ENCODE results near the gene SLC45A1.

SLC45A1 gene

GRCh38 chr1:8285965-8286364 lies 31.9 kb upstream of the SLC45A1 start:
- TF ChIP-seq POLR2AphosphoS5 (IDR thresholded peaks at IDR 0.05; ENCODE audit: low read depth, low read length) (no peak), FOXP2 (optimal IDR thresholded peaks at IDR 0.05; ENCODE audit: borderline replicate concordance, extremely low read depth, extremely low read length, insufficient read depth) (no peak), REST (IDR thresholded peaks at IDR 0.05; ENCODE audit: insufficient read depth in 1 of 2, low read depth in 2 of 2, low read length in 2 of 2) (no peak)

- no peak for TF ChIP-seq POLR2AphosphoS5 (IDR thresholded peaks at IDR 0.05; ENCODE audit: low read depth, low read length)
- no peak for TF ChIP-seq TAF1 (IDR thresholded peaks at IDR 0.05; ENCODE audit: borderline replicate concordance, insufficient read depth, low read length)
- TF ChIP-seq FOXP2 (optimal IDR thresholded peaks at IDR 0.05; ENCODE audit: borderline replicate concordance, extremely low read depth, extremely low read length, insufficient read depth) = no peak
- no peak for TF ChIP-seq SIN3A (IDR thresholded peaks at IDR 0.05; ENCODE audit: borderline replicate concordance, insufficient read depth, low read length)
- no peak for TF ChIP-seq REST (IDR thresholded peaks at IDR 0.05; ENCODE audit: insufficient read depth in 1 of 2, low read depth in 2 of 2, low read length in 2 of 2)
Measured at GRCh38 chr1:8293118-8293517, 24.8 kb upstream of the SLC45A1 start.

DNA sequence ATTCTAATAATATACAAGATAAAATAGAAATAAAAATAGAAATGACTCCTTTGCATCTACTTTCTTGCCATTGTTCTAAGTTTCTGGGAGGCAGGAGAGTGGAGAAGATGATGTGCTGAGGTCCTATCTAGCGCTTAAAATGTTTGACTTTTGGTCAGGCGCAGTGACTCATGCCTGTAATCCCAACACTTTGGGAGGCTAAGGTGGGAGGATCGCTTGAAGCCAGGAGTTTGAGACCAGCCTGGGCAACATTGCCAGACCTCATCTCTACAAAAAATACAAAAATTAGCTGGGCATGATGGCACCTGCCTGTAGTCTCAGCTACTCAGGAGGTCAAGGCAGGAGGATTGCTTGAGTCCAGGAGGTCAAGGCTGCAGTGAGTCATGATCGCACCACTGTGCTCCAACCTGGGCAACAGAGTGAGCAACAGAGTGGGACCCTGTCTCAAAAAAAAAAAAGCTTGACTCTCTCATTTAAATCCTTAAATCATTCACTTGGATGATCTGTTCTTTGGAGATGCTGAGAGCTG lies 24.2 kb upstream of the SLC45A1 start:
- no peak for TF ChIP-seq TAF1 (IDR thresholded peaks at IDR 0.05; ENCODE audit: borderline replicate concordance, insufficient read depth, low read length)
- TF ChIP-seq REST (IDR thresholded peaks at IDR 0.05; ENCODE audit: insufficient read depth in 1 of 2, low read depth in 2 of 2, low read length in 2 of 2) = no peak
- no peak for TF ChIP-seq FOXP2 (optimal IDR thresholded peaks at IDR 0.05; ENCODE audit: borderline replicate concordance, extremely low read depth, extremely low read length, insufficient read depth)
- TF ChIP-seq SIN3A (IDR thresholded peaks at IDR 0.05; ENCODE audit: borderline replicate concordance, insufficient read depth, low read length) = no peak
- TF ChIP-seq POLR2AphosphoS5 (IDR thresholded peaks at IDR 0.05; ENCODE audit: low read depth, low read length) = no peak

- TF ChIP-seq TAF1 (IDR thresholded peaks at IDR 0.05; ENCODE audit: borderline replicate concordance, insufficient read depth, low read length) = no peak
- no peak for TF ChIP-seq POLR2AphosphoS5 (IDR thresholded peaks at IDR 0.05; ENCODE audit: low read depth, low read length)
- no peak for TF ChIP-seq FOXP2 (optimal IDR thresholded peaks at IDR 0.05; ENCODE audit: borderline replicate concordance, extremely low read depth, extremely low read length, insufficient read depth)
- no peak for TF ChIP-seq REST (IDR thresholded peaks at IDR 0.05; ENCODE audit: insufficient read depth in 1 of 2, low read depth in 2 of 2, low read length in 2 of 2)
- TF ChIP-seq SIN3A (IDR thresholded peaks at IDR 0.05; ENCODE audit: borderline replicate concordance, insufficient read depth, low read length) = no peak
Measured at GRCh38 chr1:8294170-8294697, 23.7 kb upstream of the SLC45A1 start.

- no peak for TF ChIP-seq TAF1 (IDR thresholded peaks at IDR 0.05; ENCODE audit: borderline replicate concordance, insufficient read depth, low read length)
- no peak for TF ChIP-seq POLR2AphosphoS5 (IDR thresholded peaks at IDR 0.05; ENCODE audit: low read depth, low read length)
- no peak for TF ChIP-seq SIN3A (IDR thresholded peaks at IDR 0.05; ENCODE audit: borderline replicate concordance, insufficient read depth, low read length)
- TF ChIP-seq REST (IDR thresholded peaks at IDR 0.05; ENCODE audit: insufficient read depth in 1 of 2, low read depth in 2 of 2, low read length in 2 of 2) = no peak
- no peak for TF ChIP-seq FOXP2 (optimal IDR thresholded peaks at IDR 0.05; ENCODE audit: borderline replicate concordance, extremely low read depth, extremely low read length, insufficient read depth)
Measured at GRCh38 chr1:8297245-8297644, 20.7 kb upstream of the SLC45A1 start.

Data from PFSK-1 (cell line).